Measurements from ENCODE around the gene CEP170. TPM values are rescaled to one million over a fixed set of nuclear protein-coding genes. Genes with fewer than 3 reads are reported as not detected.
A peak's percentile ranks its signal among the peaks of the same experiment; 100 is the strongest.

The CEP170 gene
- total RNA-seq, 1 donor from 2014 or later, result 164 TPM

DNA sequence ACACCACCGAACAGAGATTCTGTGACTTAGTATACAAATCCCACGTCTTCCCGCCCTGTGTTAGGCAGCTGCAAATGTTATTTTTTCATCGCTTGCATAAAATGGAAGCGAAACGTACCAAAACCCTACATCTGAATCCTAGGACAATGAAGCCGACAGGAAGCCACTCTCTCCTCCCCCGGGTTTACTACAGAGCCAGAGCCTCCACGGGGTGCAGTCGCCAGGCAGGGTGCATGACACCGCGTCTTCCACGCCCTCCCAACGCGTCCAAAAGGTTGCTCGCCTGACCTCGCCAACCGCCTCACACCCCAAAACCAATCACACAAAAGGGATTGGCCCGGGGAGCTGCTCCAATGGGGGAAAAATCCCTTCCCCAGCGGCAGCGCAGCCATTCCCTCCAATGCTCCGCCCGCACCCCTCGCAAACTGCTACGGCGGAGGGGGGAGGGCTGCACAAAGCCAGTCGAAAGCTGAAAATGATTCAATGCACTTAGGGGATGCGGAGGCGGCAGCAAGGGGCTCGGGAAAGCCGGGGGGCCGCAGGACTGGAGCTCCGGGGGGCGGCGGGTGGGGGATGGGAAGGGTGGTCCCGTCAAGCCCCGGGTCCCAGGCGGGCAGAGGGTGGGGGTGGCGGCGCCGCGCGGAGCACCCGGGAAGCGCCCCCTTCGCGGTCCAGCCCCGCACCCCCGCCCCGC, 701 bp downstream of the CEP170 start:
- TF ChIP-seq EZH2 (IDR thresholded peaks at IDR 0.05; ENCODE audit: insufficient read depth, low read length) (no peak), CTCF (IDR thresholded peaks at IDR 0.05; ENCODE audit: insufficient read depth, low read depth, low read length) (no peak)
- no peaks in the 10 kb centered on the region for H3K36me3 Mint-ChIP-seq (ENCODE audit: low read depth, unreplicated experiment)
- H3K9me3 ChIP-seq (ENCODE audit: insufficient read depth, low read depth, low read length), result no peaks in the 10 kb centered on the region
- peaks cover 95% of the 10 kb centered on the region for H3K79me2 ChIP-seq (ENCODE audit: insufficient read depth, low read length)
- peak overlapping the region; percentile 23 for H2AFZ ChIP-seq (ENCODE audit: low read depth, low read length)
- no peaks in the 10 kb centered on the region for H3K36me3 ChIP-seq (ENCODE audit: insufficient read depth, low read length)
- peak overlapping the region; percentile 94 for H3K4me2 ChIP-seq (ENCODE audit: low read length)
- no peaks in the 10 kb centered on the region for H3K27me3 ChIP-seq (ENCODE audit: insufficient read depth, low read length)
- no peak for FAIRE-seq
- H3K27me3 Mint-ChIP-seq (ENCODE audit: low read depth, unreplicated experiment), result no peaks in the 10 kb centered on the region
- H3K9me3 Mint-ChIP-seq (ENCODE audit: unreplicated experiment), result no peaks in the 10 kb centered on the region
- peak overlapping the region; percentile 97 for H3K4me3 ChIP-seq (ENCODE audit: insufficient read depth, low read depth, low read length)
- peaks cover 20% of the 10 kb centered on the region for H3K4me1 Mint-ChIP-seq (ENCODE audit: low read depth, unreplicated experiment)
- peak overlapping the region; percentile 93 for H3K27ac ChIP-seq (ENCODE audit: low read depth, low read length)
- DNase-seq (ENCODE audit: low read depth), result peak; percentile 59
- H3K4me3 Mint-ChIP-seq (ENCODE audit: unreplicated experiment), result peak overlapping the region; percentile 99
- peak overlapping the region; percentile 95 for H3K9ac ChIP-seq (ENCODE audit: low read length)
- H3K27ac Mint-ChIP-seq (ENCODE audit: unreplicated experiment), result peak overlapping the region; percentile 97
- H4K20me1 ChIP-seq (ENCODE audit: insufficient read depth, low read length), result peaks cover 36% of the 10 kb centered on the region
- peaks cover 20% of the 10 kb centered on the region for H3K4me1 ChIP-seq (ENCODE audit: insufficient read depth, low read length)

GRCh38 chr1:243253926-243254232, 1.2 kb downstream of the CEP170 start:
- peaks cover under 1% of the 10 kb centered on the region for H3K36me3 ChIP-seq (ENCODE audit: insufficient read depth, low read length)
- H3K4me1 ChIP-seq (ENCODE audit: insufficient read depth, low read length), result peaks cover 20% of the 10 kb centered on the region
- peak overlapping the region; percentile 31 for H3K27ac Mint-ChIP-seq (ENCODE audit: unreplicated experiment)
- H3K27ac ChIP-seq (ENCODE audit: low read depth, low read length), result peak overlapping the region; percentile 93
- no peaks in the 10 kb centered on the region for H3K9me3 Mint-ChIP-seq (ENCODE audit: unreplicated experiment)
- H3K9ac ChIP-seq (ENCODE audit: low read length), result peak overlapping the region; percentile 95
- DNase-seq (ENCODE audit: low read depth) (no peak), FAIRE-seq (no peak)
- peak overlapping the region; percentile 99 for H3K4me3 Mint-ChIP-seq (ENCODE audit: unreplicated experiment)
- H3K4me1 Mint-ChIP-seq (ENCODE audit: low read depth, unreplicated experiment), result peaks cover 20% of the 10 kb centered on the region
- peak overlapping the region; percentile 97 for H3K4me3 ChIP-seq (ENCODE audit: insufficient read depth, low read depth, low read length)
- H3K9me3 ChIP-seq (ENCODE audit: insufficient read depth, low read depth, low read length), result no peaks in the 10 kb centered on the region
- no peak overlapping the region for H2AFZ ChIP-seq (ENCODE audit: low read depth, low read length)
- H3K27me3 Mint-ChIP-seq (ENCODE audit: low read depth, unreplicated experiment), result no peaks in the 10 kb centered on the region
- peaks cover 96% of the 10 kb centered on the region for H3K79me2 ChIP-seq (ENCODE audit: insufficient read depth, low read length)
- H3K36me3 Mint-ChIP-seq (ENCODE audit: low read depth, unreplicated experiment), result no peaks in the 10 kb centered on the region
- H4K20me1 ChIP-seq (ENCODE audit: insufficient read depth, low read length), result peaks cover 39% of the 10 kb centered on the region
- no peaks in the 10 kb centered on the region for H3K27me3 ChIP-seq (ENCODE audit: insufficient read depth, low read length)
- H3K4me2 ChIP-seq (ENCODE audit: low read length), result peak overlapping the region; percentile 94
- TF ChIP-seq CTCF (IDR thresholded peaks at IDR 0.05; ENCODE audit: insufficient read depth, low read depth, low read length) (no peak), EZH2 (IDR thresholded peaks at IDR 0.05; ENCODE audit: insufficient read depth, low read length) (no peak)

Data from astrocyte (in vitro differentiated cells and primary cell).